HepG2 (cell line): ENCODE measurements around the gene PLD1. TPM values are rescaled to one million over a fixed set of nuclear protein-coding genes. Genes with fewer than 3 reads are reported as not detected.

ENCODE experiments used
- FOXC1 ChIP-seq: sonication (generic); formaldehyde crosslinking; IDR thresholded peaks from 2 replicates; pipeline ENCODE4 v1.8.0; 2022; ENCODE audit warnings: mild to moderate bottlenecking, missing genetic modification reagents, borderline replicate concordance
- HMGXB4 ChIP-seq, 2 experiments: sonication (generic) in 1 of 2; formaldehyde crosslinking in 1 of 2; IDR thresholded peaks; 2 replicates each; pipeline versions ENCODE4 v1.4.0 to v1.6.1; 2018 to 2020; ENCODE audit warnings: missing genetic modification reagents in 2 of 2, borderline replicate concordance in 1 of 2, low read depth in 1 of 2, mild to moderate bottlenecking in 1 of 2, missing biosample characterization in 1 of 2
- KIAA2018 ChIP-seq: sonication (generic); formaldehyde crosslinking; IDR thresholded peaks from 2 replicates; pipeline ENCODE4 v1.5.0; 2020; ENCODE audit warnings: mild to moderate bottlenecking, missing genetic modification reagents, borderline replicate concordance
- UBTF ChIP-seq: sonication (generic); formaldehyde crosslinking; IDR thresholded peaks from 2 replicates; pipeline ENCODE4 v1.4.0; 2020; ENCODE audit warnings: mild to moderate bottlenecking, missing genetic modification reagents
- ZBTB49 ChIP-seq: sonication (generic); formaldehyde crosslinking; IDR thresholded peaks from 2 replicates; pipeline ENCODE4 v1.4.0; 2020; ENCODE audit warnings: missing genetic modification reagents, borderline replicate concordance
- ZNF274 ChIP-seq: sonication (generic); formaldehyde crosslinking; IDR thresholded peaks from 2 replicates; pipeline ENCODE4 v1.5.1; 2020; ENCODE audit warnings: mild to moderate bottlenecking, missing genetic modification reagents
- ZNF335 ChIP-seq: sonication (generic); formaldehyde crosslinking; IDR thresholded peaks from 2 replicates; pipeline ENCODE4 v1.4.0; 2020; ENCODE audit warnings: missing genetic modification reagents
- ZNF770 ChIP-seq: sonication (generic); formaldehyde crosslinking; IDR thresholded peaks from 2 replicates; pipeline ENCODE4 v1.5.0; 2020; ENCODE audit warnings: mild to moderate bottlenecking, missing genetic modification reagents
- ZZZ3 ChIP-seq: sonication (generic); formaldehyde crosslinking; IDR thresholded peaks from 2 replicates; pipeline ENCODE4 v1.4.0; 2020; ENCODE audit warnings: missing genetic modification reagents, mild to moderate bottlenecking, borderline replicate concordance
- polyA plus RNA-seq, 8 experiments: library from polyadenylated mRNA; depleted of rRNA in 3 of 8; stranded (reverse) in 7 of 8; unstranded in 1 of 8; fragments of >200 nt; fragmentation: Illumina TruSeq in 4 of 8; extraction: Trizol in 4 of 8; gene quantifications; 2 replicates each; pipeline versions ENCODE4 v1.2.1 to v1.2.3, GENCODE V29; 2011 to 2016; ENCODE audit warnings: low read depth in 4 of 8, missing spikeins in 1 of 8, mixed read lengths in 1 of 8; ENCODE audit not compliant: insufficient read depth in 1 of 8
- total RNA-seq, 5 experiments: library from RNA; depleted of rRNA; stranded (reverse); fragments of >200 nt; fragmentation: Illumina TruSeq; extraction: Trizol; gene quantifications; 2 replicates each; pipeline ENCODE4 v1.2.3, GENCODE V29; 2016; ENCODE audit warnings: low read depth in 1 of 5

The PLD1 gene
- total and polyA plus RNA-seq, 2 of the 13 experiments (the other 11 are each of a cell fraction or from before 2014, with no cell fraction given): 27.1 to 59.4 TPM

- TF ChIP-seq KIAA2018 (CRISPR knock-in tag) (0 out of 2 replicates have a peak, but pooled peaks have one; percentile 31), ZBTB49 (CRISPR knock-in tag) (no peak), ZNF274 (CRISPR knock-in tag) (peak; percentile 53; the same call in 1 of the 2 replicates), ZNF770 (CRISPR knock-in tag) (peak; percentile 97), ZZZ3 (peak; percentile 28), UBTF (CRISPR knock-in tag) (peak; percentile 95), FOXC1 (peak; percentile 29), HMGXB4 (CRISPR knock-in tag; IDR thresholded peaks at IDR 0.05; ENCODE audit: borderline replicate concordance in 1 of 2, low read depth in 1 of 2) (peak; percentile 60 to 91; a peak in 2 of 4 replicates), ZNF335 (CRISPR knock-in tag) (no peak)
Measured at GRCh38 chr3:171809861-171810628, at the start of gene PLD1 (continued).
